HFFc6 (cell line): ENCODE results near the gene MTHFSD. TPM values are rescaled to one million over a fixed set of nuclear protein-coding genes. Genes with fewer than 3 reads are reported as not detected.

Source experiments
- DNase-seq: peaks from one replicate; pipeline ENCODE4 v3.0.0-alpha.2; 2018
- H3K27ac Mint-ChIP-seq: 2 replicates; pipeline ENCODE4 v1.8.0; 2020; ENCODE audit warnings: mild to moderate bottlenecking, mixed read lengths
- H3K27me3 Mint-ChIP-seq: 2 replicates; pipeline ENCODE4 v1.8.0; 2021; ENCODE audit warnings: mild to moderate bottlenecking, moderate library complexity, mixed read lengths; ENCODE audit not compliant: insufficient read depth
- H3K36me3 Mint-ChIP-seq: 2 replicates; pipeline ENCODE4 v1.8.0; 2021; ENCODE audit warnings: low read depth, mixed read lengths
- H3K4me1 Mint-ChIP-seq: 2 replicates; pipeline ENCODE4 v1.8.0; 2020; ENCODE audit warnings: low read depth, mixed read lengths
- H3K4me3 Mint-ChIP-seq: 2 replicates; pipeline ENCODE4 v1.8.0; 2020; ENCODE audit warnings: mild to moderate bottlenecking, moderate library complexity, mixed read lengths
- H3K9me3 Mint-ChIP-seq: 2 replicates; pipeline ENCODE4 v1.8.0; 2020; ENCODE audit warnings: mild to moderate bottlenecking, mixed read lengths
- CTCF ChIP-seq: fragments of 200-600 bp; sonication (generic); IDR thresholded peaks from 2 replicates; pipeline ENCODE4 v1.5.0; 2021; ENCODE audit warnings: antibody characterized with exemption, mild to moderate bottlenecking
- total RNA-seq, 6 experiments: library from RNA; stranded (reverse); fragmentation: NEBNext Ultra II Directional; extraction: Animal tissue kit (Norgen Biotek cat#: 25700); gene quantifications; 2 replicates in 1 of 6; 3 replicates in 5 of 6; pipeline ENCODE4 v1.2.3, GENCODE V29; 2021

Gene MTHFSD
- total RNA-seq, 6 experiments from 2014 or later, result 16.8 to 18.6 (median 17.0) TPM

- no peak for TF ChIP-seq CTCF
- no peak overlapping the region for H3K4me3 Mint-ChIP-seq
- no peak for DNase-seq
Measured at GRCh38 chr16:86547286-86547685, 7.7 kb downstream of the MTHFSD start.

GRCh38 chr16:86546638-86547013, 8.4 kb downstream of the MTHFSD start:
- peaks cover 24% of the 10 kb centered on the region for H3K36me3 Mint-ChIP-seq
- no peak overlapping the region for H3K27ac Mint-ChIP-seq
- no peak for DNase-seq
- H3K4me1 Mint-ChIP-seq, result no peaks in the 10 kb centered on the region
- no peaks in the 10 kb centered on the region for H3K27me3 Mint-ChIP-seq
- no peak overlapping the region for H3K4me3 Mint-ChIP-seq
- TF ChIP-seq CTCF, result no peak
- no peaks in the 10 kb centered on the region for H3K9me3 Mint-ChIP-seq

More at GRCh38 chr16:86547286-86547685, 7.7 kb downstream of the MTHFSD start:
- Mint-ChIP-seq H3K27me3 (no peaks in the 10 kb centered on the region), H3K27ac (no peak overlapping the region), H3K36me3 (peaks cover 24% of the 10 kb centered on the region), H3K9me3 (no peaks in the 10 kb centered on the region), H3K4me1 (no peaks in the 10 kb centered on the region)

GRCh38 chr16:86545954-86546637, 8.9 kb downstream of the MTHFSD start:
- Mint-ChIP-seq H3K27me3 (no peaks in the 10 kb centered on the region), H3K4me1 (no peaks in the 10 kb centered on the region), H3K4me3 (no peak overlapping the region), H3K9me3 (no peaks in the 10 kb centered on the region), H3K36me3 (peaks cover 24% of the 10 kb centered on the region), H3K27ac (no peak overlapping the region)
- no peak for TF ChIP-seq CTCF
- DNase-seq, result no peak

- no peak for DNase-seq
- no peak overlapping the region for H3K4me3 Mint-ChIP-seq
- no peak for TF ChIP-seq CTCF
- no peaks in the 10 kb centered on the region for H3K27me3 Mint-ChIP-seq
- no peaks in the 10 kb centered on the region for H3K9me3 Mint-ChIP-seq
- H3K4me1 Mint-ChIP-seq, result no peaks in the 10 kb centered on the region
- peaks cover 24% of the 10 kb centered on the region for H3K36me3 Mint-ChIP-seq
- H3K27ac Mint-ChIP-seq, result no peak overlapping the region
Measured at GRCh38 chr16:86545481-86545880, 9.6 kb downstream of the MTHFSD start.

- Mint-ChIP-seq H3K9me3 (no peaks in the 10 kb centered on the region), H3K27me3 (no peaks in the 10 kb centered on the region), H3K4me3 (no peak overlapping the region), H3K36me3 (peaks cover 36% of the 10 kb centered on the region), H3K27ac (no peak overlapping the region), H3K4me1 (no peaks in the 10 kb centered on the region)
- no peak for TF ChIP-seq CTCF
- no peak for DNase-seq
Measured at GRCh38 chr16:86542756-86543750, 12.0 kb downstream of the MTHFSD start.
